Keratinocyte (primary cell): ENCODE results near the gene MAGI2.

Experiments
- EZH2 ChIP-seq: IDR thresholded peaks from one replicate; pipeline ENCODE4 v1.6.1; 2012; ENCODE audit warnings: inconsistent platforms, mild to moderate bottlenecking, low read length, moderate library complexity
- TF ChIP-seq, protein P1 (sequence below), 3 experiments: IDR thresholded peaks in 1 of 3; conservative IDR thresholded peaks in 1 of 3; optimal IDR thresholded peaks in 1 of 3; 2 replicates in 2 of 3; 3 replicates in 1 of 3; pipeline versions ENCODE3 to v1.5.1; 2011; ENCODE audit warnings: low read length in 3 of 3, mild to moderate bottlenecking in 3 of 3, moderate library complexity in 2 of 3, control low read depth in 1 of 3, inconsistent platforms in 1 of 3; ENCODE audit not compliant: insufficient read depth in 2 of 3; ENCODE audit errors: extremely low read depth in 1 of 3

DNA sequence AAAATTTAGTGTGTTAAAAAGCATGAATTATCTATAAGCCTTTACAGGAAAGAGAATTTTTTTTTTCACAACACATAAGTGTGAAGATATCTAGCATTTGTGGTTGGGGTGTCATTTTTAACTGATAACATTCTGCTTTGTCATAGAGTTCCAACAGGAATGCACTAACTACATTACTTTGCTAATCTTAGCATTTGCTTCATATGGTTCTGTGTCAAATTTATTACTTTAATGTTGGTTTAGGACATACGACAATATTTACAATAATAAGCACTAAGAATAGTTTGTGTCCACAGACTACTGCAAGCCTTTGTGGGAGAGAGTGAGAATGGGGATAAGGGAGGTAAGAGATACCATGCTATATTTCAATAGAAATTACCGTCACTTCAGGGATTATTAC, 40.6 kb upstream of the MAGI2 start:
- TF ChIP-seq, protein P1, sequence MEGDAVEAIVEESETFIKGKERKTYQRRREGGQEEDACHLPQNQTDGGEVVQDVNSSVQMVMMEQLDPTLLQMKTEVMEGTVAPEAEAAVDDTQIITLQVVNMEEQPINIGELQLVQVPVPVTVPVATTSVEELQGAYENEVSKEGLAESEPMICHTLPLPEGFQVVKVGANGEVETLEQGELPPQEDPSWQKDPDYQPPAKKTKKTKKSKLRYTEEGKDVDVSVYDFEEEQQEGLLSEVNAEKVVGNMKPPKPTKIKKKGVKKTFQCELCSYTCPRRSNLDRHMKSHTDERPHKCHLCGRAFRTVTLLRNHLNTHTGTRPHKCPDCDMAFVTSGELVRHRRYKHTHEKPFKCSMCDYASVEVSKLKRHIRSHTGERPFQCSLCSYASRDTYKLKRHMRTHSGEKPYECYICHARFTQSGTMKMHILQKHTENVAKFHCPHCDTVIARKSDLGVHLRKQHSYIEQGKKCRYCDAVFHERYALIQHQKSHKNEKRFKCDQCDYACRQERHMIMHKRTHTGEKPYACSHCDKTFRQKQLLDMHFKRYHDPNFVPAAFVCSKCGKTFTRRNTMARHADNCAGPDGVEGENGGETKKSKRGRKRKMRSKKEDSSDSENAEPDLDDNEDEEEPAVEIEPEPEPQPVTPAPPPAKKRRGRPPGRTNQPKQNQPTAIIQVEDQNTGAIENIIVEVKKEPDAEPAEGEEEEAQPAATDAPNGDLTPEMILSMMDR (optimal IDR thresholded peaks at IDR 0.05 in 1 of 3, IDR thresholded peaks at IDR 0.05 in 1 of 3, conservative IDR thresholded peaks at IDR 0.05 in 1 of 3; ENCODE audit: extremely low read depth in 1 of 3, insufficient read depth in 2 of 3, low read length in 3 of 3), result no peak
- no peak for TF ChIP-seq EZH2
